Bronchial epithelial cell (primary cell): ENCODE results near the gene CYP4F11. TPM values are rescaled to one million over a fixed set of nuclear protein-coding genes. Genes with fewer than 3 reads are reported as not detected.
"Not testable (repeated sequence)": the region's sequence is repeated elsewhere in the genome, so short reads cannot be mapped to it uniquely, and the experiment has no call there.

ENCODE experiments used
- DNase-seq: peaks from one replicate; pipeline ENCODE4 v3.0.0-alpha.2; 2010; ENCODE audit warnings: low read depth
- FAIRE-seq: peaks from 2 replicates; lab custom pipeline; 2011; peaks lifted over from hg19 to GRCh38; lab: Jason Lieb, UNC
- H3K27me3 ChIP-seq: 2 replicates; pipeline ENCODE4 v1.5.1; 2011; ENCODE audit warnings: low read length; ENCODE audit not compliant: control insufficient read depth, insufficient read depth
- H3K36me3 ChIP-seq: 2 replicates; pipeline ENCODE4 v1.5.1; 2011; ENCODE audit warnings: low read length; ENCODE audit not compliant: control insufficient read depth, insufficient read depth
- H3K4me3 ChIP-seq: 2 replicates; pipeline ENCODE4 v1.5.1; 2011; ENCODE audit warnings: mild to moderate bottlenecking, low read depth, low read length, control low read depth
- total RNA-seq: library from RNA; depleted of rRNA; stranded (reverse); fragments of >200 nt; gene quantifications from 2 replicates; pipeline ENCODE4 v1.2.1, GENCODE V29; 2014
- TF ChIP-seq, protein P1 (sequence below): IDR thresholded peaks from 2 replicates; pipeline ENCODE4 v1.5.1; 2011; ENCODE audit warnings: mild to moderate bottlenecking, moderate library complexity, low read length, control low read depth, inconsistent platforms; ENCODE audit not compliant: insufficient read depth, severe bottlenecking

CYP4F11 gene
- total RNA-seq, 1 donor from 2014 or later, result 0.79 TPM

DNA sequence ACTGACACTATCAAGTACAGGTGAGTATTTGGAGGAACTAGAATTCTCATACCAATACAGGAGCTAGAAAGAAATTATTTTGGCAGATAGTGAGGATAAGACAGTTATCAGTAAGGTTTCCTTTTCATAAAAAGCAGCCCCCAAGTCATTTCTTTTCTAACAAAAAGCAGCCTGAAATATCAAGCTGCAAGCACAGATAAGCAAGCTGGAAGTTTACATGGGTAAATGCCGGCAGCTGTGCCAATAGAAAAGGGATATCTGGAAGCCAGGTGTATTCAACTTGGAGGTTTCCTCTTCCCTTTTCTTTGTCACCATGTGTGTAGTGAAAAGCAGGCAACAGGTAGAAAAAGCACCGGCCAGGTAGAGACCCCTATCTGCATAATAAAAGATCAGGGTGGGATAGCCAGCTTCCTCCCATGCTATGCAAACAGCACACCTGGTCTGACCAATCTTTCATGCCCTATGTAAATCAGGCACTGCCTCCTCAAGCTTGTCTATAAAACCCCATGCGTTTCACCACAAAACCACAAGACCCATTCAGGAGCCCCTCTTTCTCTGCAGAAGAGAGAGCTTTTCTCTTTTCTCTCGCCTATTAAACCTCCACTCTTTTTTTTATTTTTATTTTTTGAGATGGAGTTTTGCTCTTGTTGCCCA is 59.4 kb downstream of the CYP4F11 start:
- TF ChIP-seq, protein P1, sequence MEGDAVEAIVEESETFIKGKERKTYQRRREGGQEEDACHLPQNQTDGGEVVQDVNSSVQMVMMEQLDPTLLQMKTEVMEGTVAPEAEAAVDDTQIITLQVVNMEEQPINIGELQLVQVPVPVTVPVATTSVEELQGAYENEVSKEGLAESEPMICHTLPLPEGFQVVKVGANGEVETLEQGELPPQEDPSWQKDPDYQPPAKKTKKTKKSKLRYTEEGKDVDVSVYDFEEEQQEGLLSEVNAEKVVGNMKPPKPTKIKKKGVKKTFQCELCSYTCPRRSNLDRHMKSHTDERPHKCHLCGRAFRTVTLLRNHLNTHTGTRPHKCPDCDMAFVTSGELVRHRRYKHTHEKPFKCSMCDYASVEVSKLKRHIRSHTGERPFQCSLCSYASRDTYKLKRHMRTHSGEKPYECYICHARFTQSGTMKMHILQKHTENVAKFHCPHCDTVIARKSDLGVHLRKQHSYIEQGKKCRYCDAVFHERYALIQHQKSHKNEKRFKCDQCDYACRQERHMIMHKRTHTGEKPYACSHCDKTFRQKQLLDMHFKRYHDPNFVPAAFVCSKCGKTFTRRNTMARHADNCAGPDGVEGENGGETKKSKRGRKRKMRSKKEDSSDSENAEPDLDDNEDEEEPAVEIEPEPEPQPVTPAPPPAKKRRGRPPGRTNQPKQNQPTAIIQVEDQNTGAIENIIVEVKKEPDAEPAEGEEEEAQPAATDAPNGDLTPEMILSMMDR, result no peak
- no peak for FAIRE-seq
- no peak for DNase-seq
- H3K36me3 ChIP-seq, result no peaks in the 10 kb centered on the region
- no peaks in the 10 kb centered on the region for H3K27me3 ChIP-seq
- H3K4me3 ChIP-seq, result no peak overlapping the region

DNA sequence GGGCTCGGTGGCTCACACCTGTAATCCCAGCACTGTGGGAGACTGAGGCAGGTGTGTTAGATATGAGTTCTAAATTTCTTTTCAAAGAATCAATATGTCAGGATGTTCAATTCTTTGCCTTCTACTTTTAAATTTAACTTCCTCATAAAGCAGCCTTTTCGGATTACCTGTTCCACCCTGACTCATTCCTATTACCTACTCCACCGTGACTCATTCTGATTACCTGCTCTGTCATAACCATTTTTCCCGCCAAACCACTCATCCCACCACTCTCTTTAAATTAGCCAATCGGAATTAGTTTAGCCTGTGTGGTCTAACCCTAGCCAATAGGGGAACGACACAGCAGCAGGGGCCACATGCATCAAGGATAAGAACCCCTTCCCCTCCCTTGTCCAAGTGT is 60.6 kb downstream of the CYP4F11 start:
- not testable (repeated sequence) for FAIRE-seq, H3K27me3 ChIP-seq, H3K4me3 ChIP-seq, H3K36me3 ChIP-seq
- DNase-seq, result peak; percentile 83

DNA sequence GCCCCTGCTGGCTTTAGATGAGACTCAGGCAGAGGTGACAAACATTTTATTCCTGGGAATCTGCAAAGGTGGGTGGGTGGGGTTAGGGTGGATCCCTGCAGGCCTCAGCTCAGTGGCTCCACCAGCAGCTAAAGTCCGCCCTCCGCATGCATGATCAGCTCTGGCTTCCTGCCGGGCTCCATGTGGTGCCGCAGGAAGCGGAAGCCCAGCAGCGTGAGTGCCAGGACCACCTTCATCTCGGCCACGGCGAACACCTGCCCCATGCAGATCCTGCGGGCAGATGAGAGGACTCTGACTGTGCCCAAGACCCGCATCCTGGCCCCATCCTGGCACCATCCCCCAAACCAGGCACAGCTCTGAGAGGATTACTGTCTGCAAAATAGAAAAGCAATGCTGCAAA is 62.8 kb downstream of the CYP4F11 start:
- FAIRE-seq (no peak), DNase-seq (no peak)
- Histone ChIP-seq H3K36me3 (no peaks in the 10 kb centered on the region), H3K4me3 (no peak overlapping the region), H3K27me3 (no peaks in the 10 kb centered on the region)
- TF ChIP-seq, protein P1, result no peak

DNA sequence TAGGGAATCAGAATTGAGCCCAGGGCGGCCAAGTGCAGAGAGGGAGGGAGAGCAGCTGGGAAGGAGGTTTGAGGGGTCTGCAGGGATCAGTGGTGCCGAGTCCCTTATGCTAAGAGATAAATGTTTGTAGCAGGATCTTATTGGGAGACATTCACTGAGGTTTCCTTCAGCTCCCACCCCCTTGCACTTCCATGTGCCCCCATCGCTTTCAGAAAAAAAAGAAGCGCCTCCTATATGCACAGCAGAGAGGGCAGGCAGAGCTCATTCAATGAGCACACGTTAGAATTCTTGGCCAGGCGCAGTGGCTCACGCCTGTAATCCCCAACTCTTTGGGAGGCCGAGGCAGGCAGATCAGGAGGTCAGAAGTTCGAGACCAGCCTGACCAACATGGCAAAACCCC is 64.5 kb downstream of the CYP4F11 start:
- TF ChIP-seq, protein P1, result no peak
- DNase-seq (no peak), FAIRE-seq (no peak)
- Histone ChIP-seq H3K27me3 (no peaks in the 10 kb centered on the region), H3K36me3 (no peaks in the 10 kb centered on the region), H3K4me3 (no peak overlapping the region)

DNA sequence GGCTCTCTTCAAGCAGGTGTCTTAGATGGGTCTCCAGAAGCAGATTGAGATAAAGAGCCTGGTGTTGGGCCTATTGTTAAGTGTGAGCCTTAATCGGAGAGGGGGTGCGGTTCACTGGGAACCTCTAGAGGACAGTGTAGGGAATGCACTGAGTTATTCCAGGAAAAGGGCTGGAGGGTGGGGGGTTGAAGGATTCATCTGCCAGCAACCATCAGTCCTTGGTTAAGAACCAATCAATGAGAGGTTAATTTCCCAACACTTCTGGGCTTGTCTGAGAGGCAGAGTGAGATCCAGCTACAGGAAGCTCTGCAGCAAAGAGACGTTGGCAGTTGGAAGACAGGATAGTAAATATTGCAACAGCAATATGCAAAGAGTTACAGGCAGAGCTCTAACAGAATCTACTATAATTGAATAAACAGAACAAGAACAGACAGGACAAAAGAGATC is 65.2 kb downstream of the CYP4F11 start:
- FAIRE-seq, result peak; percentile 91
- H3K4me3 ChIP-seq, result no peak overlapping the region

DNA sequence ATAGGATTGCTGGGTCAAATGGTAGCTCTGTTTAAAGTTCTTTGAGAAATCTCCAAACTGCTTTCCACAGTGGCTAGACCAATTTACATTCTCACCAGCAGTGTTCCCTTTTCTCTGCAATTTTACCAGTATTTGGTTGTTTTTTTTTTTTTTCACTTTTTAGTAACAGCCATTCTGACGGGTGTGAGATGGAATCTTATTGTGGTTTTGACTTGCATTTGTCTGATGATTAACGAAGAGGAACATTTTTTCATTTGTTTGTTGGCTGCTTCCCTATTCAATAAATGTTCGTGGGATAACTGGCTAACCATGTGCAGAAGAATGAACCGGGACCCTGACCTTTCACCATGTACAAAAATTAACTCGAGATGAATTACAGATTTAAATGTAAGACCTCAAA is 67.7 kb downstream of the CYP4F11 start:
- H3K27me3 ChIP-seq, result no peaks in the 10 kb centered on the region
- no peaks in the 10 kb centered on the region for H3K36me3 ChIP-seq
- no peak overlapping the region for H3K4me3 ChIP-seq
- no peak for FAIRE-seq
- TF ChIP-seq, protein P1, result no peak
- no peak for DNase-seq

More for the DNA sequence above, 65.2 kb downstream of the CYP4F11 start:
- DNase-seq, result peak; percentile 92
- no peaks in the 10 kb centered on the region for H3K36me3 ChIP-seq
- TF ChIP-seq, protein P1, result peak; percentile 79
- no peaks in the 10 kb centered on the region for H3K27me3 ChIP-seq
